GM10248 (cell line): Measurements from ENCODE around the gene GRID1.

Experiments
- CTCF ChIA-PET: fragments of 300-600 bp; sonication (Branson Sonifier 250); formaldehyde crosslinking; extraction: SDS; loops from one replicate; lab custom pipeline; 2021; ENCODE audit warnings: antibody characterized with exemption; lab: Yijun Ruan, JAX
- POLR2A ChIA-PET: fragments of 350-650 bp; sonication (Branson Sonifier 250); formaldehyde crosslinking; extraction: SDS; loops from one replicate; lab custom pipeline; 2020; ENCODE audit warnings: antibody characterized with exemption; lab: Yijun Ruan, JAX
- DNase-seq: peaks from one replicate; pipeline ENCODE4 v3.0.0; 2012; ENCODE audit errors: extremely low spot score
- CTCF ChIP-seq: IDR thresholded peaks from 2 replicates; pipeline ENCODE4 v1.5.1; 2012; ENCODE audit warnings: mild to moderate bottlenecking, low read depth; ENCODE audit errors: extremely low read depth, missing control alignments, control extremely low read depth

GRID1 gene

DNA sequence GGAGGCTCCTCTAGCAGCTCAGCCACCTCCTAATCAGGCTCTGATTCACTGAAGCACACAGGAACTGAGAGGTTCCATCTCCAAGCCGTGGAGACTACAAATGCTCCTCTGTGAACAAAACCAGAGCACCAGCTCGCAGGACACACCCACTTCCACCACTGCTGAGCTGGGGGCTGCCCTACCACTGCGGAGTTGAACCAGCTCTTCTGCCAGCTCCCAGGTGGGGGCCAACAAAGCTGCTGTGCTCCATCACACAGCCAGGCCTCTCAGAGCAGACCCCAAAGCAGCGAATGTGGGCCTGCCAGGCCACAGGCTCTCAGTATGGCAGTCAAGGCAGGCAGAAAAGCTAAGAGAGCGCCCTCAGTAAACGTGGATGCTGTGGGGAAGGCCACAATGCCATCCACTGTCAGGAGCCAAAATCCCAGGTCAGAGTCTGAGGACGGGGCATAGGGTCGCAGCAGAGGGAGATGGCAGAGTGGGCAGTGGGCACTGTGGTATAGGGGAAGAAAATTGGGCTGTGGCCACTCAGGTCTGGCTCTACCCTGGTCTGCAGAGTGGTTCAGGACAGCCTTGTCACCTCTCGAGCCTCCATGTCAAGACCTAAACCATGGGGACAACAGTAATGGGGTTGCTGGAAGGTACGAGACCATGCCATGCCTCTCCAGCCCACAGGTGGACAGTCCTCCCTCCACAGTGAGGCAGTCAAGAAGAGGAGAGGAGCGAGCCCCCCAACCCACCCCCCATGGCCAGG lies 82.1 kb downstream of the GRID1 start:
- DNase-seq: no peak
- TF ChIP-seq CTCF: no peak
- ChIA-PET CTCF (no interaction called here), POLR2A (no interaction called here)

GRCh38 chr10:86283466-86284287 lies 82.9 kb downstream of the GRID1 start:
- DNase-seq: no peak
- ChIA-PET CTCF (no interaction called here), POLR2A (no interaction called here)
- no peak for TF ChIP-seq CTCF

DNA sequence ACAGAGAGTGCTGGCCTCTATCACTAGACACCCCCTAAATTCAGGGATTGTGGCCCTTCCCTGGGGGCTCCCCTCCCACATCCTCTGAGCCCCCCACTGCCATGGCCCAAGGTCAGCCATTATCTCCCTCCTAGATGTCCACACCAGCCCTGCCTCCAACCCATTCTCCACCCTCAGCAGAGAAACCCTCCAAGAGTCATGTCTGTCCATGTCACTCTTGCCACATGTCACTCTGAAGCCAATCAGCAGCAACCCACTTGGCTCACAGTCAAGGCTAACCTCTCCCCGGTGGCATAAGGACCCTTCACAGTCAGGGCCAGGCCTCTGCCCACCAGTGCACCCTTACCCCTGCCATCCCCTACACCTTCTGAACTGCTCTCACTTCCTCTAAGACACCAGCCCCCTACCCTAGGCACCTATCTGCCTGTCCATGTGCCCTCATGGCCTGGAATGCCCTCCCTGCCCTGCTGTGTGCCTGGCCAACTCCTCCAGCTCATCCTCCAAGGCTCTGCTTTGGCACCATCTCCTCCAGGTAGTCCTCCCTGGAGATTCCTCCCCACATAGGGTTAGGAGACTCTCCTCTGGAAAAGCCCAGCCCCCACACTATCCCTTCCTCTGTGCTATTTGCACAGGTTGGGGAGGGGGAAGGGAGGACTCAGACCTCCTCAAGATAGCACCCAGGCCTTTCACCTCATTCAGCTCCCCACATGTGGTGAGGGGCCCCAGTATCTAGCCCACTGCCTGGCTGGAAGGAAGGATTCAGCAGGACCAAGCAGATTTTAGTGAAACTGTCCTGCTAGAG lies 83.7 kb downstream of the GRID1 start:
- POLR2A ChIA-PET: no interaction called here
- DNase-seq: no peak
- TF ChIP-seq CTCF: no peak
- CTCF ChIA-PET: no interaction called here

GRCh38 chr10:86281396-86281795 lies 85.2 kb downstream of the GRID1 start:
- CTCF ChIA-PET: interaction anchor here (1.1 kb wide), 1 partner anchor 11 kb away, joined by 3 read pairs; no protein-coding TSS in a partner anchor
- DNase-seq: no peak
- TF ChIP-seq CTCF: no peak
- POLR2A ChIA-PET: no interaction called here

- no peak for TF ChIP-seq CTCF
Measured at GRCh38 chr10:86269332-86269731, 97.3 kb downstream of the GRID1 start.

More at GRCh38 chr10:86269332-86269731, 97.3 kb downstream of the GRID1 start:
- POLR2A ChIA-PET: no interaction called here
- DNase-seq: no peak
- CTCF ChIA-PET: no interaction called here
